Testis (tissue), 3 donors: ENCODE results near the gene SYAP1. TPM values are rescaled to one million over a fixed set of nuclear protein-coding genes. Genes with fewer than 3 reads are reported as not detected.

Experiments
- DNase-seq: peaks from one replicate; pipeline ENCODE4 v3.0.0-alpha.2; 2019
- H3K27ac ChIP-seq, 2 donors: fragments of 200-600 bp; sonication (generic); one replicate each; pipeline ENCODE4 v1.5.1; 2019
- H3K27me3 ChIP-seq: fragments of 200-600 bp; sonication (generic); one replicate; pipeline ENCODE4 v1.5.1; 2019
- H3K36me3 ChIP-seq: fragments of 200-600 bp; sonication (generic); one replicate; pipeline ENCODE4 v1.5.1; 2017; ENCODE audit warnings: low read depth; ENCODE audit errors: missing control alignments
- H3K4me1 ChIP-seq: fragments of 200-600 bp; sonication (generic); one replicate; pipeline ENCODE4 v1.5.1; 2019
- H3K4me3 ChIP-seq, 2 donors: fragments of 200-600 bp; sonication (generic); one replicate each; pipeline ENCODE4 v1.5.1; 2017 to 2019
- H3K9me3 ChIP-seq: fragments of 200-600 bp; sonication (generic); one replicate; pipeline ENCODE4 v1.5.1; 2017
- POLR2A ChIP-seq: fragments of 450-650 bp; IDR thresholded peaks from one replicate; pipeline ENCODE4 v1.6.1; 2017; ENCODE audit warnings: antibody characterized with exemption, mild to moderate bottlenecking, moderate library complexity
- WGBS, 2 donors: methylation state at CpG; one replicate each; pipeline ENCODE4 v1.1.5; 2018; 5-methylcytosine and 5-hydroxymethylcytosine counted together
- intact Hi-C: fragments of 100-400 bp; cut with DNase I; formaldehyde crosslinking; loops from one replicate; pipeline ENCODE4 v1.15.1; 2023; ENCODE audit warnings: low total_unique reads
- polyA plus RNA-seq: library from polyadenylated mRNA; stranded (reverse); fragments of 350-450 nt; fragmentation: Illumina TruSeq; extraction: RNeasy Lipid Tissue Mini Kit (QIAGEN cat#74804); gene quantifications from one replicate; pipeline ENCODE4 v1.2.3, GENCODE V29; 2014; ENCODE audit warnings: low read depth, low replicate concordance; ENCODE audit not compliant: insufficient read depth
- total RNA-seq, 2 donors: library from RNA; depleted of rRNA; stranded (reverse); fragments of >200 nt; gene quantifications; one replicate each; pipeline ENCODE4 v1.2.3, GENCODE V29; 2016
- TF ChIP-seq, protein P1 (sequence below), 3 experiments: fragments of 450-650 bp in 2 of 3; fragments of 200-600 bp in 1 of 3; sonication (generic) in 1 of 3; IDR thresholded peaks; one replicate each; pipeline ENCODE4 v1.5.1; 2016 to 2019; ENCODE audit warnings: antibody characterized with exemption in 3 of 3, mild to moderate bottlenecking in 2 of 3, moderate library complexity in 1 of 3

SYAP1 gene
- total and polyA plus RNA-seq, 3 donors from 2014 or later = 9.0 to 17.1 (median 15.6) TPM

DNA sequence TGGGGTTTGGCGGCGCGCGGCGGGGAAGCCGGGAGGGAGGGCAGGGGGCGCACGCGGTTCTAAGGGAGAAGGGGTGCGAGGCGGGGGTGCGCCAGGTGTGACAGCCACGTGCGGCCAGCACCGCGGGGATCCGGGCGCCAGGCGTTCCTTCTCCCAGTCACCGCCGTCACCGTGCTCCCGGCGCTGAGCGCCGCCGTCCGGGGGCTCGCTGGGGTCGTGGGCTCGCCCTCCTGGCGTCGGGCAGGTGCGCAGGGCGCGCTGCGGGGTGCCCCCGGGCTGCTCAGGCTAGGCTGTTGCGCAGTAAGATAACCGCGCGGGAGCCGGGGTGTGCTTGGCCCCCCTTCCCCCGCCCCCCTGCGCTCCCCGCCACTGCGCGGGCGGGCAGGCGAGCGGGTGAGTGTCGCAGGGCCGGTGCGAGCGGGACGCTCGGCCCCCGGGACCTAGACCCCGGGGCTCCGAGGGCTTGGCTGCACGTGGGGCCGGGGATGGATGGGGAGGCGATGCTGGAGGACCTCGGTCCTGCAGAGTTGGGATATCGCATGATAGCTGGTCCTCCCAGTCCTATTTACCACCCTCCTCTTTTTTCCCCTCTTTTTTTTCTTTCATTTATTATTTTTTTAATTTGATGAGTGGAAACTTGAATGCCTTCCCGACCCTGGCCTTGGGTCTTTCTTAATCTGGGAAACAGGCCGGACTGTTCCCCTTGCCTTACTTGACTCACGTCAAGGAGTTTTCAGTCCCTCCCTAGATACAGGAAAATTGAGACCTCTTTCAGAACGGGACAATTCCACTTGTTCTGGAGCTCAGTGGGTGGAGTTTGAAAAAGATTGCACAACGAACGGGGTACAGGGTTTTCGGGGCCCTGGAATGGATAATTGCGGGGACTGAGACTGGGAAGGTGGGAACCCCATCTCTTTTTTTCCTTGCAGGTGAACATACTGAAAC lies 67.7 kb downstream of the SYAP1 start:
- Histone ChIP-seq H3K4me3 (peak overlapping the region; percentile 63 to 73), H3K27ac (peak overlapping the region; percentile 80 to 84), H3K27me3 (no peaks in the 10 kb centered on the region), H3K9me3 (no peaks in the 10 kb centered on the region), H3K36me3 (no peaks in the 10 kb centered on the region), H3K4me1 (no peaks in the 10 kb centered on the region)
- intact Hi-C loops = no loop called here
- TF ChIP-seq, protein P1, sequence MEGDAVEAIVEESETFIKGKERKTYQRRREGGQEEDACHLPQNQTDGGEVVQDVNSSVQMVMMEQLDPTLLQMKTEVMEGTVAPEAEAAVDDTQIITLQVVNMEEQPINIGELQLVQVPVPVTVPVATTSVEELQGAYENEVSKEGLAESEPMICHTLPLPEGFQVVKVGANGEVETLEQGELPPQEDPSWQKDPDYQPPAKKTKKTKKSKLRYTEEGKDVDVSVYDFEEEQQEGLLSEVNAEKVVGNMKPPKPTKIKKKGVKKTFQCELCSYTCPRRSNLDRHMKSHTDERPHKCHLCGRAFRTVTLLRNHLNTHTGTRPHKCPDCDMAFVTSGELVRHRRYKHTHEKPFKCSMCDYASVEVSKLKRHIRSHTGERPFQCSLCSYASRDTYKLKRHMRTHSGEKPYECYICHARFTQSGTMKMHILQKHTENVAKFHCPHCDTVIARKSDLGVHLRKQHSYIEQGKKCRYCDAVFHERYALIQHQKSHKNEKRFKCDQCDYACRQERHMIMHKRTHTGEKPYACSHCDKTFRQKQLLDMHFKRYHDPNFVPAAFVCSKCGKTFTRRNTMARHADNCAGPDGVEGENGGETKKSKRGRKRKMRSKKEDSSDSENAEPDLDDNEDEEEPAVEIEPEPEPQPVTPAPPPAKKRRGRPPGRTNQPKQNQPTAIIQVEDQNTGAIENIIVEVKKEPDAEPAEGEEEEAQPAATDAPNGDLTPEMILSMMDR (IDR thresholded peaks at IDR 0.05) = no peak
- TF ChIP-seq POLR2A = no peak
- 4 to 7% methylated on average over 10 to 20 of the region's 73 CpGs for WGBS, 2 donors
- no peak for DNase-seq

DNA sequence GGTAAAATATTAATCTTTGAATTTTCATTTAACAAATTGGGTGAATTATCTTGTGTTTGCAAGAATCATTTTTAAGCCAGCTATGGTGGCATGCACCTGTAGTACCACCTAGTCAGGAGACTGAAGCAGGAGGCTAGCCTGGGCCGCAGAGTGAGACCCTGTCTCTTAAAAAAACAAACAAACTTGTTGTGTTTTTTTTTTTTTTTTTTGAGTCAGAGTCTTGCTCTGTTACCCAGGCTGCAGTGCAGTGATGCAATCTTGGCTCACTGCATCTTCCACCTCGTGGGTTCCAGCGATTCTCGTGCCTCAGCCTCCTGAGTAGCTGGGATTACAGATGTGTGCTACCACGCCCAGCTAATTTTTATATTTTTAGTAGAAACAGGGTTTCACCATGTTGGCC lies 69.1 kb downstream of the SYAP1 start:
- no peak overlapping the region for H3K4me3 ChIP-seq
- 49 to 63% methylated on average over 5 of the region's 5 CpGs for whole genome bisulfite sequencing, 2 donors
- no peaks in the 10 kb centered on the region for H3K36me3 ChIP-seq
- H3K27me3 ChIP-seq = no peaks in the 10 kb centered on the region
- H3K9me3 ChIP-seq = no peaks in the 10 kb centered on the region
- intact Hi-C loops = no loop called here
- no peak overlapping the region for H3K27ac ChIP-seq
- H3K4me1 ChIP-seq = no peaks in the 10 kb centered on the region
- TF ChIP-seq POLR2A = no peak
- TF ChIP-seq, protein P1 (IDR thresholded peaks at IDR 0.05) = no peak
- DNase-seq = no peak

DNA sequence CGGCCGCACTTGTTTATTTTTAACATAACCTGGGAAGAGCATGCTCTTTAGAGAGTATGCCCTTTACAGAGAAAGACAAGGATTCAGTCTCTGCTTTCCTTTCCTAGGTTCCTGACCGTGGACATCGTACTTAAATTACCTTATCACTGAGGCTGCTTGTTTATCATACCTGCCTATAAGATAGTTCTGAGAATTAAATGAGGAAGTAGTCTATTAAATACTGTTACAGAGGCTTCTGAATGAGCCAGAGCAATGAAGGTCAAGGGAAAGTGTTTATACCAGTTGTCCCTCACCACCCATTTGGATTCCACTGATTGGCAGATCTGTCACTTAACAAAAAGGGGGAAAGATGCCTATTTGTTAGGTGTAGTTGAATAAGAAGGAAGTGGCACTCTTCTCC lies 76.9 kb downstream of the SYAP1 start:
- intact Hi-C loops = no loop called here
- Histone ChIP-seq H3K4me3 (no peak overlapping the region), H3K27ac (no peak overlapping the region), H3K4me1 (no peaks in the 10 kb centered on the region), H3K9me3 (no peaks in the 10 kb centered on the region), H3K36me3 (no peaks in the 10 kb centered on the region), H3K27me3 (no peaks in the 10 kb centered on the region)
- DNase-seq = no peak
- TF ChIP-seq, protein P1 (IDR thresholded peaks at IDR 0.05) = no peak
- TF ChIP-seq POLR2A = no peak
- 83 to 88% methylated on average over 4 of the region's 4 CpGs for WGBS, 2 donors

DNA sequence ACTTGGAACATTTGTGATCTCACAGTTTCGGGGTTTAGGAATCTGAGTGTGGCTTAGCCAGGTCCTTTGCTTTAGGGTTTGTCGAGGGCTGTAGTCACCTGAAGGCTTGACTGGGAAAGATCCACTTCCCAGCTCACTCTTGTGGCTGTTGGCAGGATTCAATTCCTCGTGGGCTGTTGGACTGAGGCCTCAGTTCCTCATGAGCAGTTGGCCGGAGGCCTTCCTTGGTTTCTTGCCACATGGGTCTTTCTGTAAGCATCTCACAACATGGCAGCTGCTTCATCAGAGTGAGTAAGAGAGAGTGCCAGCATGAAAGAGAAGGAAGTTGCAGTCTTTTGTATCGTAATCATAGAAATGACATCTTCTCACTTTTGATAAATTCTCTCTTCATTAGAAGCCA lies 77.9 kb downstream of the SYAP1 start:
- Histone ChIP-seq H3K9me3 (no peaks in the 10 kb centered on the region), H3K4me3 (no peak overlapping the region), H3K4me1 (no peaks in the 10 kb centered on the region), H3K27me3 (no peaks in the 10 kb centered on the region), H3K36me3 (no peaks in the 10 kb centered on the region), H3K27ac (no peak overlapping the region)
- WGBS, 2 donors = 82 to 85% methylated on average over 3 to 5 of the region's 5 CpGs
- intact Hi-C loops = no loop called here
- TF ChIP-seq, protein P1 (IDR thresholded peaks at IDR 0.05) = no peak
- TF ChIP-seq POLR2A = no peak
- DNase-seq = no peak
